Aorta (tissue), 5 donors: ENCODE measurements around the gene RHBDL3. TPM values are rescaled to one million over a fixed set of nuclear protein-coding genes. Genes with fewer than 3 reads are reported as not detected.

ENCODE experiments used
- ATAC-seq: fragments of 200-7000 bp; cut with Tn5 transposase; one replicate; pipeline ENCODE4 v1.9.1; 2022; ENCODE audit warnings: moderate library complexity; ENCODE audit not compliant: low FRiP score
- DNase-seq, 2 donors: peaks; one replicate each; pipeline ENCODE4 v3.0.0-alpha.2; 2020
- H3K27ac ChIP-seq, 2 donors: one replicate each; pipeline ENCODE4 v1.5.1; 2013; ENCODE audit warnings: low read length in 2 of 2, mild to moderate bottlenecking in 2 of 2, moderate library complexity in 2 of 2, control low read depth in 1 of 2, inconsistent platforms in 1 of 2, low read depth in 1 of 2
- H3K27me3 ChIP-seq, 2 donors: one replicate each; pipeline ENCODE4 v1.6.1; 2013; ENCODE audit warnings: control low read depth in 1 of 2, low read length in 1 of 2, mild to moderate bottlenecking in 1 of 2, moderate library complexity in 1 of 2; ENCODE audit not compliant: insufficient read depth in 2 of 2, control insufficient read depth in 1 of 2
- H3K36me3 ChIP-seq, 2 donors: one replicate each; pipeline ENCODE4 v1.6.1; 2013; ENCODE audit warnings: control low read depth in 1 of 2, low read length in 1 of 2, mild to moderate bottlenecking in 1 of 2; ENCODE audit not compliant: insufficient read depth in 2 of 2, control insufficient read depth in 1 of 2
- H3K4me1 ChIP-seq, 2 donors: one replicate each; pipeline ENCODE4 v1.6.1; 2013; ENCODE audit warnings: low read length in 2 of 2, control low read depth in 1 of 2, mild to moderate bottlenecking in 1 of 2, moderate library complexity in 1 of 2; ENCODE audit not compliant: insufficient read depth in 2 of 2, control insufficient read depth in 1 of 2
- H3K4me3 ChIP-seq, 2 donors: one replicate each; pipeline ENCODE4 v1.5.1; 2013; ENCODE audit warnings: low read length in 2 of 2, control low read depth in 1 of 2, mild to moderate bottlenecking in 1 of 2
- H3K9me3 ChIP-seq: one replicate; pipeline ENCODE4 v1.6.1; 2013; ENCODE audit warnings: mild to moderate bottlenecking, low read length; ENCODE audit not compliant: control insufficient read depth
- WGBS, 2 donors: extraction: QIAGEN DNeasy Blood & Tissue Kit; methylation state at CpG; one replicate each; pipeline ENCODE4 v1.1.7; 2013; 5-methylcytosine and 5-hydroxymethylcytosine counted together
- intact Hi-C, 2 donors: fragments of 100-400 bp; cut with DNase I; formaldehyde crosslinking; loops; one replicate each; pipeline versions ENCODE4 v1.14.2 to v1.15.0; 2022
- polyA plus RNA-seq, 2 donors: library from polyadenylated mRNA; stranded (reverse); fragments of 200-250 nt; gene quantifications; one replicate each; pipeline ENCODE4 v1.2.3, GENCODE V29; 2013
- total RNA-seq, 2 donors: library from RNA; stranded (reverse); fragmentation: NEBNext Ultra II Directional; extraction: Animal tissue kit (Norgen Biotek cat#: 25700); gene quantifications; one replicate each; pipeline ENCODE4 v1.2.1, GENCODE V29; 2021
- donor health status: healthy with polysubstance abuse.
- donor health status: Bipolar disorder and iron deficiency.
- donor health status: DM: no; HTN: no; CAD: no.
- donor health status: DM: no; HTN: no; CAD: no.
- donor health status: DM: yes; HTN: yes; CAD: no.

RHBDL3 gene
- total and polyA plus RNA-seq, 4 donors, result 0.29 to 1.0 TPM; not detected in 2

DNA sequence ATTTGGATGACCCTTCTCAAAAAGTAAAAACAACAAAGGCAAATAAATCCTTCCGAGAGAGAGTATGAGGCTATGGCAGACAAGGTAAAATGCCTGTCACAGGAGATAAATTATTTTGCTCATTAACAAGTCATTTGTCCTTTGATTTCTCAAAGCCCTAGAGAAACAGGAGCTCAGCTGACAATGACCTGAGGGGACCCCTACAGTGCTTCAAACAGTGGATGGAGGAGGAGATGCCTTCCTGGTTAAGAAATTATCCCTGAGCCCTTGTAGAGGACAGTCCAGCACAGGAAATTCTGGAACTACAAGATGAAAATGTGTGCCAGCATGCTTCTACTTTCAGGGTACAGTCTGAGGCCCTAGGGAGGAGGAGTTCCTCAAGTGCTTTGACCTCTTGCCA is 24.0 kb upstream of the RHBDL3 start:
- intact Hi-C loops, result no loop called here

GRCh38 chr17:32249475-32249874 is 16.2 kb upstream of the RHBDL3 start:
- DNase-seq (no peak), ATAC-seq (no peak)
- Histone ChIP-seq H3K36me3 (no peaks in the 10 kb centered on the region), H3K4me3 (no peak overlapping the region), H3K9me3 (no peaks in the 10 kb centered on the region), H3K27me3 (no peaks in the 10 kb centered on the region), H3K27ac (no peak overlapping the region), H3K4me1 (no peaks in the 10 kb centered on the region)
- 89% methylated on average over 3 of the region's 3 CpGs for WGBS, 2 donors
- intact Hi-C loops, result no loop called here

More for the DNA sequence above, 24.0 kb upstream of the RHBDL3 start:
- WGBS, 2 donors, result 86 to 95% methylated on average over 1 of the region's 1 CpG
- Histone ChIP-seq H3K9me3 (no peaks in the 10 kb centered on the region), H3K27ac (no peak overlapping the region), H3K27me3 (no peaks in the 10 kb centered on the region), H3K4me3 (no peak overlapping the region), H3K4me1 (no peaks in the 10 kb centered on the region), H3K36me3 (no peaks in the 10 kb centered on the region)
- ATAC-seq (no peak), DNase-seq (no peak)

DNA sequence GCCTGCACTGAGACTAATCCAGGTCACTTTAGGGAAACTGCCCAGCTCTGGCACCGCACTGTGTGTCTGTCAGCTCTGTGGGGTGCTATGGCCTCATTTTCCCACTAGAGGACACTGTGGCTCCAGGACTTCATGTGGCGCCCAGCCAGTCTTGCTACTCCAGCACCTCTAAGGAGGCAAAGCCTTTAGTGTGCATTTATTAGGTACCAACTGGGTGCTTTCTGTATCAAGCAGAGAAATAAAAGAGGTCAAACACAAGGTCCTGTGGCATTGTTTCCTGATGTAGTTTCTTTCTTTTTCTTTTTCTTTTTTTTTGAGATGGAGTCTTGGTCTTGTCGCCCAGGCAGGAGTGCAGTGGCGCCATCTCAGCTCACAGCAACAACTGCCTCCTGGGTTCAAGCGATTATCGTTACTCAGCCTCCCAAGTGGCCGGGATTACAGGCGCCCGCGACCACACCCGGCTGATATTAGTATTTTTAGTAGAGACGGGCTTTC is 12.5 kb upstream of the RHBDL3 start:
- ATAC-seq (peak; percentile 91), DNase-seq (peak; percentile 84 to 90)
- Histone ChIP-seq H3K9me3 (no peaks in the 10 kb centered on the region), H3K36me3 (no peaks in the 10 kb centered on the region), H3K27ac (no peak overlapping the region), H3K4me1 (no peaks in the 10 kb centered on the region), H3K4me3 (no peak overlapping the region), H3K27me3 (no peaks in the 10 kb centered on the region)
- intact Hi-C loops, result loop anchor here (1.0 to 2.0 kb wide), 2 partner anchors 66 to 68 kb away; no protein-coding TSS in a partner anchor
- WGBS, 2 donors, result 64 to 68% methylated on average over 12 of the region's 12 CpGs

DNA sequence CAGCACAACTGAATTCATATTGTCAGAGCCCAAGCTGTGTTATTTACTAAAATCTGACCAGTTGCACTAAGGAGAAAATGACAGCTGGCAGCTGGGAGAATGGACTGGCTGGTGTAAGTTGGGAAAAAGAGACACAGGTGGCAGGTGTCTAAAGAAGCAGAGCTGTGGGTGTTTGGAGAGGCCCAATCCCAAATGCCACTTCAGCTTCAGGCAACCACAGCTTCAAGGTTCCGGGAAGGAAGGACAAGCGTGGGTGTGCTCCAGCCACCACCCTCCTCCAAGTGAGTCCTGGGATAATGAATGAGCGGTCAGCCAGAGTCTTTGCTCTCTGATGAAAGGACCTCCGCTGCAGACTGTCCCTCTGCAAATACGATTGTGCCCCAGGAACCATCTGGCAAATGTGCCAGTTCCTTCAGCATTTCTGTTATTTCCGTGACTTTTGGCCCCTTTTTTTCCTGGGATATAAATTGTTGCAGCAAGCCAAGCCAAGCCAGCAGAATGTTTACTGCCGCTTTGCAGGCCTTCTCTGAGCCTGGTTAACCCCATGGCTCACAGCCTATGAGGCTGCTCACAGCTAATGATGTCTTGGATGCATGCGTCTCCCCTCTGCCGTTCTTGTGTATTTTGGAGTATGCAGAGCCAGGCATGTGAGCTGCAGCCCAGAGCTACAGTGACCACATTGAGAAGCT is 9.5 kb upstream of the RHBDL3 start:
- Histone ChIP-seq H3K9me3 (no peaks in the 10 kb centered on the region), H3K36me3 (no peaks in the 10 kb centered on the region), H3K27ac (no peak overlapping the region), H3K27me3 (no peaks in the 10 kb centered on the region), H3K4me1 (no peaks in the 10 kb centered on the region), H3K4me3 (no peak overlapping the region)
- intact Hi-C loops, result no loop called here
- ATAC-seq, result peak; percentile 23
- DNase-seq, result no peak
- WGBS, 2 donors, result 17 to 26% methylated on average over 9 of the region's 9 CpGs

DNA sequence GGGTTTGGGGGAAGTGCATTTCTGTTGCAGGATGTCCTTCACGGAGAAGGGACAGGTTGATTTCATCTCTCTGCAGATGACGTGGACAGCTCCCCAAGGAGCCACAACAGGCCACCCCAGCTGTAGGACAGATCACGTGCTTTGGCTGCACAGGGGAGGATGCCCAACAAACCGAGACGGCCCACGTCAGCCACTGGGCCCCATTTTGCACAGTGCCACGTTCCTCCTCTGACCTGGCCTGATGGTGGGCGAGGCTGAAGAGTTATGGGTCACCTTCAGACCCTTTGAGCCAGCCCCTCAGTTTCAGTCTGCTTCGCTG is 9.0 kb upstream of the RHBDL3 start:
- no peaks in the 10 kb centered on the region for H3K27me3 ChIP-seq
- no peaks in the 10 kb centered on the region for H3K36me3 ChIP-seq
- no peaks in the 10 kb centered on the region for H3K9me3 ChIP-seq
- ATAC-seq (peak; percentile 11), DNase-seq (peak in 1 of 2 donors; percentile 45)
- H3K4me3 ChIP-seq, result no peak overlapping the region
- intact Hi-C loops, result no loop called here
- no peak overlapping the region for H3K27ac ChIP-seq
- no peaks in the 10 kb centered on the region for H3K4me1 ChIP-seq
- WGBS, 2 donors, result 58 to 64% methylated on average over 9 of the region's 9 CpGs

GRCh38 chr17:32258383-32259140 is 7.1 kb upstream of the RHBDL3 start:
- 82 to 84% methylated on average over 18 of the region's 18 CpGs for WGBS, 2 donors
- Histone ChIP-seq H3K4me1 (no peaks in the 10 kb centered on the region), H3K27ac (no peak overlapping the region), H3K36me3 (no peaks in the 10 kb centered on the region), H3K9me3 (no peaks in the 10 kb centered on the region), H3K27me3 (no peaks in the 10 kb centered on the region), H3K4me3 (no peak overlapping the region)
- intact Hi-C loops, result no loop called here
- ATAC-seq (no peak), DNase-seq (peak; percentile 17 to 53)

GRCh38 chr17:32259586-32259985 is 6.0 kb upstream of the RHBDL3 start:
- H3K4me1 ChIP-seq, result no peaks in the 10 kb centered on the region
- H3K9me3 ChIP-seq, result no peaks in the 10 kb centered on the region
- WGBS, 2 donors, result 78 to 86% methylated on average over 4 of the region's 4 CpGs
- peak in 1 of 2 donors; percentile 52 for DNase-seq
- no peaks in the 10 kb centered on the region for H3K36me3 ChIP-seq
- intact Hi-C loops, result no loop called here
- H3K4me3 ChIP-seq, result no peak overlapping the region
- no peak for ATAC-seq
- no peak overlapping the region for H3K27ac ChIP-seq
- no peaks in the 10 kb centered on the region for H3K27me3 ChIP-seq

DNA sequence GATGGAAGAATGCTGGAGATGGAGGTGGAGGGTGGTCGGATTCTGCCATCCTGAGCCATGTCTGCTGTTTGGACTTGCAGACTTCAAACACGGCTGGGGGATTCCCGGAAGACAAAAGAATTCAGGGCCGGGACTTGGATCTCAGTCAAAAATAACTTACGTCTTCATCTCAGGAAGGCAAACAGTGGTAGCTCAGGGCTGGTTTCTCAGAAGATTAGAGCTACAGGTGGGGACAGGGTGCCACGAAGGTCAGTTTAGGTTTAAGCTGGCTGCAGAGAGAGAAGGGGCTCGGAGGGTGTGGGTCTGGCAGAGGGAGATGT is 4.3 kb upstream of the RHBDL3 start:
- 27 to 29% methylated on average over 7 of the region's 7 CpGs for WGBS, 2 donors
- no peak for ATAC-seq
- H3K9me3 ChIP-seq, result no peaks in the 10 kb centered on the region

DNA sequence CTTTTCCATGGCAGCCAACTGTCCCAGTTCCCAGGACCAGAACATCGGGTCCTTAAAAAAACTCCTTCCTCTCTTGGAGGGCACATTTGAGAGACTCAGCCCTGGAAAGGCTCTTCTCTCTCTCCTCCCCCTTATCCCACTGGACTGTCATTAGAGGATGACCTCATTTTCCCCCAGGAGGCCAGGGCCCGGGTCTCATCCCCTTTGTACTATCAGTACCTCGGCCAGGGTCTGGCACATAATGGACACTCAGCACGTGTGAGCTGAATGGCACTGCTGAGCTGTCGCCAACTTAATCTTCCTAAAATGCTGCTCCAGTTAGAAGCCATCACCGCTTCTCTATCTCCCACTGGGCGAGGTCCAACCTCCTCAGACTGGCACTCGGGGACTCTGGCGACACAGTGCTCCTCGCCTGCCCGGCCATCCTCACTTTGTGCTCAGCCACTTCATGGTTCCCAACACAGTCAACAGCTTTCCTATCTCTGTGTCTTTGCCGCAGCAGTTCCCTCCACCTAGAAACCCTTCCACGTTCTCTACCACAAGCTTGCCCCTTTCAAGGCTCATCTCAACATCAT is 3.6 kb upstream of the RHBDL3 start:
- no peak for DNase-seq
- H3K27ac ChIP-seq, result no peak overlapping the region
- no peaks in the 10 kb centered on the region for H3K27me3 ChIP-seq
- 65 to 71% methylated on average over 13 of the region's 13 CpGs for WGBS, 2 donors
- no peak for ATAC-seq
- no peak overlapping the region for H3K4me3 ChIP-seq
- no peaks in the 10 kb centered on the region for H3K4me1 ChIP-seq
- H3K9me3 ChIP-seq, result no peaks in the 10 kb centered on the region
- intact Hi-C loops, result no loop called here
- no peaks in the 10 kb centered on the region for H3K36me3 ChIP-seq

More for the DNA sequence above, 4.3 kb upstream of the RHBDL3 start:
- intact Hi-C loops, result no loop called here
- DNase-seq, result no peak
- H3K36me3 ChIP-seq, result no peaks in the 10 kb centered on the region
- H3K27ac ChIP-seq, result no peak overlapping the region
- H3K4me3 ChIP-seq, result no peak overlapping the region
- H3K4me1 ChIP-seq, result no peaks in the 10 kb centered on the region
- no peaks in the 10 kb centered on the region for H3K27me3 ChIP-seq
